HG03039 (cell line): Measurements from ENCODE around the gene ITPKC.
A peak's percentile ranks its signal among the peaks of the same experiment; 100 is the strongest.
"Not testable (repeated sequence)": the region's sequence is repeated elsewhere in the genome, so short reads cannot be mapped to it uniquely, and the experiment has no call there.

Experiments used
- ATAC-seq: cut with Tn5 transposase; IDR thresholded peaks from one replicate; pipeline ENCODE4 v1.9.1; 2021; ENCODE audit warnings: mild to moderate bottlenecking, moderate library complexity; ENCODE audit not compliant: unreplicated experiment

Gene ITPKC

DNA sequence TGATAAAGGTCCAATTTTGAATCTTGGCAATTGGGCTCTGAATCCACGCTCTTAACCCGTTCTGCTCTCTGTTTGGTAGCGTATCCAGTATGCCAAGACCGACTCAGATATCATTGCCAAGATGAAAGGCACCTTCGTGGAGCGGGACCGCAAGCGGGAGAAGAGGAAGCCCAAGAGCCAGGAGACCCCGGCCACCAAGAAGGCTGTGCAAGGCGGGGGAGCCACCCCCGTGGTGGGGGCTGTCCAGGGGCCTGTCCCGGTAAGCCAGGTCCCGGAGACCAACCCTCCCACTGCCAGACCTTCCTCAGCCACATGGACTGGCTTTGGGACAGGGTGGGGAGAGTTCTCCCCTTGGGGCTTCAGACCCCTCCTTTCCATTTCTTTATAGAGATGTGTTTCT, 42.4 kb downstream of the ITPKC start:
- no peak for ATAC-seq

DNA sequence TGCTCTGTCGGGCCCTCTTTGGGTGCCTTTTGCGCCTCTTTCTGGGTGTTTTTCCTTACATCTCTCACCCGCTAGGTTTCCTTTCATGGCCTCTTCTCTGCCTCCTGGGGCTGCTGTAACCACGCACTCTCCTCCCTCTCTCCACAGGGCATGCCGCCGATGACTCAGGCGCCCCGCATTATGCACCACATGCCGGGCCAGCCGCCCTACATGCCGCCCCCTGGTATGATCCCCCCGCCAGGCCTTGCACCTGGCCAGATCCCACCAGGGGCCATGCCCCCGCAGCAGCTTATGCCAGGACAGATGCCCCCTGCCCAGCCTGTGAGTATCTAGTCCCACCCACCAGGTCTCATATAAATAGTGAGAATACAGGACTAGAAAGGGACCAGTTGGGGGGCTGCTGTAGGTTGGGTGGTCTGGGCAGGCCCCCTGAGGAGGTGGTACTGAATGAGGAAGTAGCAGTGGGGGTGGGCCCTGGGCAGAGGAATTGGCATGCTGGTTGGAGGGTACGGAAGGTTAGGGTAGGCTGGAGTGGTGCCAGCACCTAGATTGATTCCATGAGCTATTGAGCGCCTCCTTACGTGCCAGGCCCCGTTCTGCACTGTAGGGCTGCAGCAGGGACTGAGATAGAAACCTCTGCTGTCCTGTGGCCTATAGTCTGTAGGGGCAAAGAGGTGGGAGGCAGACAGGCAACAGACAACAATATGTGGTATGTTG, 46.0 kb downstream of the ITPKC start:
- no peak for ATAC-seq

DNA sequence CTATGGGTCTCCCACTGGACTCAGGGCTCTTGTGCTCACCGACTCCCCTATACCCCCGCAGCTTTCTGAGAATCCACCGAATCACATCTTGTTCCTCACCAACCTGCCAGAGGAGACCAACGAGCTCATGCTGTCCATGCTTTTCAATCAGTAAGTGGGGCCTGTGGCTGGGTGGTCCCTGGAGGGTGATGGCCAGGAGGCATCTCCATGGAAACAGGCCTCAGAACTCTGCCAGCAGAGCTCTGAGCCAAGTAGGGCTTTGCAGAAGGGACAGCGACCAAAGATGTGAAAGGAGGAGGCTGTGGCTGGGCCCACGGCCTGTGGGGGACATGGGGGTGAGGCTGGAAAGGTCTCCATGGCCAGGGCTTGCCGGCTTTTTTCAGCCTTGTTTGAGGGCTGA, 46.6 kb downstream of the ITPKC start:
- no peak for ATAC-seq

DNA sequence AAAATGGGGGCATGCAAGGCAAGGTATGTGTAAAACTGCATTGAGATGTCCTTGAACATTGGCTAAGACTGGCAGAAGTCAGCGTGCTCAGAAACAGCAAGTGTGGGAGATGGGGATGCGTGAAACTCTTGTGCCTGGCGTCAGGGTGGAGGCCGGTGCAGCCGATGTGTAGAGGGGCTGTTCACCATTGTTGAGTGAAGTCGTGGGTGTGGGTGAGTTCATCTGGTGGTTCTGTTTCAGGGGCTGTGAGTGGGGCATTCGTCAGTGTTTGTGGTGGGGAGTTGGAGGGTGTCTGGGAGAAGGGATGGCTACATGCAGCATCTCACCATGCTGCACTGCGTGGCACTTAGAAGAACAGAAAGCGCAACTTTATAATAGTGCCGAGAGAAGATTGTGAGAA, 47.1 kb downstream of the ITPKC start:
- ATAC-seq = no peak

DNA sequence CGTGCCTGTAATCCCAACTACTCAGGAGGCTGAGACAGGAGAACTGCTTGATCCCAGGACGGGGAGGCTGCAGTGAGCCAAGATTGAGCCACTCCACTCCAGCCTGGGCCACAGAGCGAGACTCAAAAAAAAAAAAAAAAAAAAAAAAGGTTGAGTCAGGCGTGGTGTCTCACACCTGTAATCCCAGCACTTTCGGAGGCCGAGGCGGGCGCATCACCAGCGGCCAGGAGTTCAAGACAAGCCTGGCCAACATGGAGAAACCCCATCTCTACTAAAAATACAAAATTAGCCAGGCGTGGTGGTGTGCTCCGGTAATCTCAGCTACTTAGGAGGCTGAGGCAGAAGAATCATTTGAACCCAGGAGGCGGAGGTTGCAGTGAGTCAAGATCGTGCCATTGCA, 49.5 kb downstream of the ITPKC start:
- ATAC-seq = not testable (repeated sequence)

DNA sequence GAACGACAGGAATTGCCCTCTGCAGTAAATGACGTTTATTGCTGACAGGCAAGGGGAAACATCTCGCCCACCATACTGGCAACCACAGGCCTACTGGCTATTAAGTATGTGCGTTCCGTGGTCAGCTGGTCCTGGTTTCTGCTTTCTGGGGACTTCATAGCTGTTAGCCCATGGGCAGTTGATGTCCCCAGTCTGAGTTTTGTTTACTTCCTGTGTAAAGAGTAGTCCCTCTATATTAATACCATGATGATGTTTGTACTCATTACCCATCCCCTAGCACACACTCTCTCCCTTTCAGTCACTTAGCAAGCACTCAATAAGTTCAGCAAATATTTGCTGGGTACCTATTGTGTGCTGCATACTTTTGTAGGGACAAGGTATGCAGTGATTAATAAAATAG, 52.0 kb downstream of the ITPKC start:
- no peak for ATAC-seq

DNA sequence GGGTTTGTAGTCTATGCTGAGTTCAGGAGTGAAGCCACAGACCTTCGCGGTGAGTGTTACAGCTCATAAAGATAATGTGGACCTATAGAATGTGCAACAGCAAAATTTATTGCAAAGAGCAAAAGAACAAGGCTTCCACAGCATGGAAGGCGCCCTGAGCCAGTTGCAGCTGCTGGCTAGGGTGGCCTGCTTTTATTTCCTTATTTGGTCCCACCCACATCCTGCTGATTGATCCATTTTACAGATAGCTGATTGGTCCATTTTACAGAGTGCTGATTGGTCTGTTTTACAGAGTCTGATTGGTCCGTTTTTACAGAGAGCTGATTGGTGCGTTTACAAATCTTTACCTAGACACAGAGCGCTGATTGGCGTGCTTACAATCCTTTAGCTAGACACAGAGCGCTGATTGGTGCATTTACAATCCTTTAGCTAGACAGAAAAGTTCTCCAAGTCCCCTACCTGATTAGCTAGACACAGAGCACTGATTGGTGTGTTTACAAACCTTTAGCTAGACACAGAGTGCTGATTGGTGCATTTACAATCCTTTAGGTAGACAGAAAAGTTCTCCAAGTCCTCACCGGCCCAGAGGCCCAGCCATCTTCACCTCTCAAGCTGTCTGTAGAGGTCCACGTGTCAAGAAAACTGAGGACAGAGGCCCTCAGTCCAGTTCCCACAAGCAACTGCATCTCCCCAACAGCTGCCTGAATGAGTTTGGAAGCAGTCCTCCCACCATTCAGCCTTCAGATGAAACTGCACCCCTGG, 54.4 kb downstream of the ITPKC start:
- ATAC-seq = not testable (repeated sequence)

DNA sequence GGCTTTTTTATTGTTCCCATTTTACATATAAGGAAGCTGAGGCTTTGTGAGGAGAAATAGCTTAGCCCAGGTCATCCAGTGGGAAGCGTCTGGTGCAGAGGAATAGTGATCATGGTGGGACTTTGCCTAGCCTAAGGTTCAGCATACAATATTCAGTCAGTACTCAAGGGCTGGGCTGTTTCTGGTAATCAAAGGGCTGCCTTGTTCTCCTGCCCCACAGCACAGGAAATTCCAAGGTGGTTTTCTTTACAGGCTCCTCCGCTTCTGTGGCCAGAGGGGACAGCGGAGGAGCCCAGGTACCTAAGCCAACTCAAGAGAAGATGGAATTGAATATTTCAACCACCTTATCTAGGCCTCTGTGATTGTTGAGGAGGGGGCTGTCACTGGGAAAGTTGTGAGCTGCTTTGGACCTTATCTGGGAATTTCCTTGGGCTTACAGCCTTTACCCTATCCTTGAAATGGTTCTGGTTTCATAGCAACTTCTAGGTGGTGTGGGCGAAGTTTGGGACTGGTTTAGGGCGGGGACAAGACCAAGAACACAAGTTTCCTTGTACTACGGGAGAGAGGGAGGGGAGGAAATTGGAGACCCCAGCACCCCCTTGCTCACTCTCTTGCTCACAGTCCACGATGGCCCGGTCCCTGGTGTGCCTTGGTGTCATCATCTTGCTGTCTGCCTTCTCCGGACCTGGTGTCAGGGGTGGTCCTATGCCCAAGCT, 58.2 kb downstream of the ITPKC start, which contains the start of gene MIA:
Gene MIA (plus strand): TSS at position 606 of the 716 bp plus-strand sequence. CDS start 22 bp downstream, at position 628.
- no peak for ATAC-seq

DNA sequence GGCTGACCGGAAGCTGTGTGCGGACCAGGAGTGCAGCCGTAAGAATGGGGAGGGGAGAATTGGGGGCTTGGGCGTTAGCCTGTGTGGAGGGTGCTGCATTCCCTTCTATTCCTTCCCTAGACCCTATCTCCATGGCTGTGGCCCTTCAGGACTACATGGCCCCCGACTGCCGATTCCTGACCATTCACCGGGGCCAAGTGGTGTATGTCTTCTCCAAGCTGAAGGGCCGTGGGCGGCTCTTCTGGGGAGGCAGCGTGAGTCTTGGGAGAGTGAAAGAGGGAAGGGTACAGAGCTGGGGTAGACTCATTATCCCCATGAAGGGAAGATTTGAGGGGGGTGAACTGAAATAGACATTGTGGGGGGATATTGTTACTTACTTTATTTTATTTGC, 58.7 kb downstream of the ITPKC start:
- ATAC-seq = no peak

DNA sequence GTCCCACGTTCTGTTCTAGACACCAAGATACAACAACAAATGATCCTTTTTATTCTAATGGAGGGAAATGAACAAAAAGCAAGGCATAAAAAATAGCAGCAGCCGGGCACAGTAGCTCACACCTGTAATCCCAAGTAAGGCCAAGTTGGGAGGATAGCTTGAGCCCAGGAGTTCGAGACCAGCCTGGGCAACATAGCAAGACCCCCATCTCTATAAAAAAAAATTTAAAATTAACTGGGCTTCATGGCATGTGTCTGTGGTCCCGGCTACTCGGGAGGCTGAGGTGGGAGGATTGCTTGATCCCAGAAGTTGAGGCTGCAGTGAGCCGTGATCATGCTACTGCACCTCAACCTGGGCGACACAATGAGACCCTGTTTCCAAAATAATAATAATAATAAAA, 59.5 kb downstream of the ITPKC start:
- no peak for ATAC-seq

DNA sequence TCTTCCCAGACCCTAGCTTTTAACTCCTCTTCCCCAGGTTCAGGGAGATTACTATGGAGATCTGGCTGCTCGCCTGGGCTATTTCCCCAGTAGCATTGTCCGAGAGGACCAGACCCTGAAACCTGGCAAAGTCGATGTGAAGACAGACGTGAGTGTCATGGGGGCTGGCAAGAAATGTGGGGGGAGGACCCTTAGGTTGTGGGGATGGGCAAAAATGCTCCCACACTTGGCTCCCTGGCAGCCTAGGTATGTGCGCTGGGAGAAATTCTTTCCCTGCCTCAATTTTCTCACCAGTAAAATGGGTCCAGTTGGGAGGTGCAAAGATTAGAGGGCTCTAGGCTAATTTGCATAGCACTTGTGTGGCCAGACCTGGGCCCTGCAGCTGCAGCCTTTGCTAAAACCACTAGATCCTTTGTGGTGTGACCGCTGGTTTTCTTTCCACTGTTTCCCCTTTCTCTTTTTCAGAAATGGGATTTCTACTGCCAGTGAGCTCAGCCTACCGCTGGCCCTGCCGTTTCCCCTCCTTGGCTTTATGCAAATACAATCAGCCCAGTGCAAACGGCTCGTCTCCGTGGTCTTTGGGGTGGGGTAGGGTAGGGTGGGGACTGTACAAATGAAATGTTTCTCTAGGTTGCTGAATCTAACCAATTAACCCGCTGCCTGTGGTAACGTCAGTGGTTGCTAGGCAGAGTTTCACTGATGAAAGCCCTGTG, 60.2 kb downstream of the ITPKC start:
- ATAC-seq = peak; percentile 58

DNA sequence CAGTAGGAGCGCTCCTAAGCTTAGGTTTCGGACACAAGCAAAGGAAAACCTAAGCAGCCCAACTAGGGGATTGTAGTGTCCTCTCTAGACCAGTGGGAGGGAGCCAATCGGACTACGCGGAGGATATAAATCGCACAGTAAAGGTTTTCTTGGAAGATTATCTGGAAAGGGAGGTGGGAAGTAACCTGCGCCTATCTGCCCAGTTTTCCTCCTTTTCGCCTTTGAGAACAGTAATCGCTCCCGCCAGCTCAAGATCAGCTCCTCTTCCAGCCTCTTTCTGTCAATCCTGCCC, 60.7 kb downstream of the ITPKC start:
- no peak for ATAC-seq

DNA sequence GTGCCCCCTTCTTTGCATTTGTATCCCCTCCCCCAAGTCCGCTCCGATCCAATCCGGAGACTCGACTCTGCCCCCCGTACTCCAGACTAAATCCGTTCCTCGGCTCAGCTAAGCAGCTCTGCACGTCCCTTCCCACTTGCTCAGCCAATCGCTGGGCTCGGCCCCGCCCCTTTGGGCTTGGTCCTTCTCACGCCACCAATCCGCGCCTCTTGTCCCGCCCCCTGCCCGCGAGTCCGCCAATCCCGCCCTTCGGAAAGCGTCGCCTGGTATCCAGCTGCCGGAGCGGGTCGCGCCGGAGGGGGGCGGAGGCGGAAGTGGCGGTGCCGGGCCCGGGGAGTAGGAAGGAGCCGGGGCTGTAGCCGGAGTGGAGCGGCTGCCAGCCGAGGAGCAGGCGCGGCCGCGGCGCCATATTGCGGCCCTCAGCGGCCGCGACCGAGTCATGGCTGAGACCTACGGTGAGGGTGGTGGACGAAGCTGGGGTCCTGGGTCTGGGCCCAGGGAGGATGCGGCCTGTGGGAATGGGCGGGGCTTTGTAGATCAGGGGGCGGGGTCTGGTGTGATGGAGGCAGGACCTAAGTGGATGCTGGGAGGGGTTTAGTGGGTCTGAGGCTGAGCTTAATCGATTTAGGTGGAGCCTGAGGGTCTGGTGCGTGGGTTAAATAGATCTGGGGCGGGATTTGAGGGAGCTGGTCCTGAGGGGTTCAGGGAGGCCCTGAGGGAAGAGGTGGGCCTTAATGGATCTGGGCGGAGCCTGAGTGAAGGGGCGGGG, 61.2 kb downstream of the ITPKC start, which contains the start of gene RAB4B:
Gene RAB4B (plus strand): TSS at position 311 of the 769 bp plus-strand sequence. CDS start 129 bp downstream, at position 440.
- peak; percentile 55 for ATAC-seq

DNA sequence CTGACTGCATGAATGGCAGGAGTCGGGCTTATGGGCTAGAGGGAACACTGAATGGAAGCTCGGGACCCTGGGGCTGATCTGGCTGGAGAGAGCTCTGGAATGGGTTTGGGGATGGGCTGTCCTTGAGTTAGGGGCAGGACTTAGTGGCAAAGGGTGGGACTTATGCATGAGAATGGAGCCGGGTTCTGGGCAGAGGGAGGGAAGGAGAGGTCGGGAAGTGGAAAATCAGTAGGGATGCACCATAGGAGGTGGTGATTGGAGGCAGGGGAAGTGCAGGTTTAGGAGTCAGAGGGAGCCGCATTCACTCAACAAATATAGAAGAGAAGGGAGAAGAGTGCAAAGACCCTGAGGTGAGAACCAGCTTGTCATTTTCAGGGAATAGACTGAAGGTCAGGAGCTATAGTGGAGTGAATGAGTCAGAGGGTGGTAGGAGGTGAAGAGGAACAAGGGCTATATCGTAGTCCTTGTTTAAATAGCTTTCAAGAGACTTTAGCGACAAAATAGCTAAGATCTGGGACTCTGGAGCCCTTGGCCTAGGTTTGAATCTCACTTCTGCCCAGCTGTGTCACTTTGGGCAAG, 61.9 kb downstream of the ITPKC start:
- no peak for ATAC-seq

DNA sequence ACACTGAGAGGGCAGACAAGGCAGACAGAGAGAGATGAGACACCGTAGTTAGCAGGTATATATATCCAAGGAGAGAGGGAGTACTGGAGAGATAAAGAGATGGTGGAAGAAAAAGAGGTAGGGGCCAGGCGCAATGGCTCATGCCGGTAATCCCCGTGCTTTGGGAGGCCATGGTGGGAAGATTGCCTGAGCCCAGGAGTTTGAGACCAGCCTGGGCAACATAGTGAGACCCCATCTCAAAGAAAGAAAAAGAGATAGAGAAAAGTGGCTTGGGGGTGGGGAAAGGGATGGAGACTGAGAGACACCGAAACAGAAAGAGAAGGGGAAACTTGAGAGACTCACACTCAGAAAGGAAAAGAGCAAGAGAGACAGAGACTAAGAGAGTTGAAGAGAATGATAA, 63.7 kb downstream of the ITPKC start:
- no peak for ATAC-seq

DNA sequence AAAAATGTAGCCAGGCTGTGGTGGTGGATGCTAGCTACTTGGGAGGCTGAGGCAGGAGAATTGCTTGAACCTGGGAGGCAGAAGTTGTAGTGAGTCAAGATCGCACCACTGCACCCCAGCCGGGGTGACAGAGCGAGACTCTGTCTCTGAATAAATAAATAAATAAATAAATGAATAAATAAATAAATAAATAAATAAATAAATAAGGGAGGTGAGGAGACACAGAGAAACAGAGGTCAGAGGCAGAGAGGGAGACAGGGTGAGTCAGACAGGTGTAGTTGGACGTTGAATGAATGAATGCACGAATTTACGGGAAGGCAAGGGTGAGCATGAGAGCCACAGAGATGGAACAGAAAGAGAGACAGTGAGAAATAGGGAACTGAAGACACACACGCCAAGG, 64.2 kb downstream of the ITPKC start:
- no peak for ATAC-seq

DNA sequence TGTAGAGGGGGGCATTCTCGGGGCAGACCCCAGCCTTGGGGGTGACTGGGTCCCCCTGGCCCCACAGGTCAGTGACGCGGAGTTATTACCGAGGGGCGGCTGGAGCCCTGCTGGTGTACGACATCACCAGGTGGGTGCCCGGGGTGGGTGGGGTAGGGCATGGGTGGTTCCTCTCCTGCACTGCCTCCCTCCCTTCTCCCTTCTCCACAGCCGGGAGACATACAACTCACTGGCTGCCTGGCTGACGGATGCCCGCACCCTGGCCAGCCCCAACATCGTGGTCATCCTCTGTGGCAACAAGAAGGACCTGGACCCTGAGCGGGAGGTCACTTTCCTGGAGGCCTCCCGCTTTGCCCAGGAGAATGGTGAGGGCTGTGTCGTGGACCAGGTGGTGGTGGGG, 66.8 kb downstream of the ITPKC start:
- no peak for ATAC-seq

DNA sequence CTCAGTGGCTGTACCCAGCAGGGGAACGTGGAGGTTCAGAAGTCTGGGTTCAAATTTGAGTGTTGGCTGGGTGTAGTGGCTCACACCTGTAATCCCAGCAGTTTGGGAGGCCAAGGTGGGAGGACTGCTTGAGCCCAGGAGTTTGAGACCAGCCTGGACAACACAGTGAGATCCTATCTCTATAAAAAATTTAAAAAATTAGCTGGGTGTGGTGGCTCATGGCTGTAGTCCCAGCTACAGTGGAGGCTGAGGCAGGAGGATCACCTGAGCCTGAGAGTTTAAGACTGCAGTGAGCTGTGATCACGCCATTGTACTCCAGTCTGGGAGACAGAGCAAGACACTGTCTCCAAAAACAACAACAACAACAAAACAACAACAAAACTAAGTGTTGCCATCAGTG, 67.2 kb downstream of the ITPKC start:
- ATAC-seq = not testable (repeated sequence)

DNA sequence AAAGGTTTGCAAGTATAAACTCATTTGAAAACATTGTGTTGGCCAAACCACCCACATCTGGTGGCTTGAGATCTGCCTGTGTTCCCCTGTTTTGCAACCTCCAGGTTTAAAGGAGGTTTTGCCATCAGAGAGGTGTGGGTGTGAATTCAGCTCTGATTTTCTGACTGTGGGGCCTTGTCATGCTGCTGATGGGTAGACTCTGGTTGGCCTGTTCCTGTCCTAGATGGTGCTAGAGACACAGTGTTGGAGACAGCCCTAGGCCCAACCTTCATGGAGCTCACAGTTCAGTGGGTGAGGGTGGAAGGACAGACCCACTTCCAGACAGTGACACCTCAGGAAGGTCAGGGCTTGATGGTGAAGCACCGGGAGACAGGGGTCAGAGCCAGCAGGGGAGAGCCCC, 68.6 kb downstream of the ITPKC start:
- ATAC-seq = no peak
